SK-N-SH treated with all-trans-retinoic acid at 6 μM for 48 hours (cell line): ENCODE results near the gene KLHL26.

Experiments
- ATAC-seq: fragments of 200-7000 bp; cut with Tn5 transposase; 3 replicates; pipeline ENCODE4 v1.9.1; 2020; ENCODE audit warnings: mild to moderate bottlenecking, moderate library complexity
- ARNTL ChIP-seq: fragments of 450-650 bp; formaldehyde crosslinking; IDR thresholded peaks from 2 replicates; pipeline ENCODE4 v1.5.0; 2020; ENCODE audit warnings: low read depth, mild to moderate bottlenecking, moderate library complexity, borderline replicate concordance
- BACH2 ChIP-seq: fragments of 250-450 bp; sonication (Bioruptor Pico); IDR thresholded peaks from 2 replicates; pipeline ENCODE4 v1.9.0; 2021; ENCODE audit warnings: mild to moderate bottlenecking, borderline replicate concordance
- CREB5 ChIP-seq: fragments of 250-450 bp; sonication (Bioruptor Pico); IDR thresholded peaks from 2 replicates; pipeline ENCODE4 v1.5.1; 2020; ENCODE audit warnings: low read depth, mild to moderate bottlenecking, moderate library complexity
- CSDC2 ChIP-seq: fragments of 250-450 bp; sonication (Bioruptor Pico); IDR thresholded peaks from 2 replicates; pipeline ENCODE4 v1.5.0; 2020; ENCODE audit warnings: mild to moderate bottlenecking, moderate library complexity
- CSRNP3 ChIP-seq: fragments of 250-450 bp; sonication (Bioruptor Pico); IDR thresholded peaks from 2 replicates; pipeline ENCODE4 v1.5.1; 2021; ENCODE audit warnings: mild to moderate bottlenecking, moderate library complexity
- ESRRG ChIP-seq: fragments of 250-450 bp; sonication (Bioruptor Pico); IDR thresholded peaks from 2 replicates; pipeline ENCODE4 v1.6.1; 2021; ENCODE audit warnings: mild to moderate bottlenecking
- GLIS3 ChIP-seq: fragments of 250-450 bp; sonication (Bioruptor Pico); IDR thresholded peaks from 2 replicates; pipeline ENCODE4 v1.5.0; 2020; ENCODE audit warnings: mild to moderate bottlenecking, moderate library complexity
- ISL1 ChIP-seq: fragments of 250-450 bp; sonication (Bioruptor Pico); IDR thresholded peaks from 2 replicates; pipeline ENCODE4 v2.1.2; 2022; ENCODE audit warnings: mild to moderate bottlenecking, moderate library complexity
- PATZ1 ChIP-seq: fragments of 250-450 bp; sonication (Bioruptor Pico); IDR thresholded peaks from 2 replicates; pipeline ENCODE4 v1.8.0; 2020; ENCODE audit warnings: mild to moderate bottlenecking, moderate library complexity, borderline replicate concordance
- POU6F1 ChIP-seq: fragments of 250-450 bp; sonication (Bioruptor Pico); IDR thresholded peaks from 2 replicates; pipeline ENCODE4 v1.8.0; 2021; ENCODE audit warnings: low read depth, mild to moderate bottlenecking, moderate library complexity, borderline replicate concordance
- RARB ChIP-seq: fragments of 250-450 bp; sonication (Bioruptor Pico); IDR thresholded peaks from 2 replicates; pipeline ENCODE4 v1.8.0; 2021; ENCODE audit warnings: mild to moderate bottlenecking, moderate library complexity
- SNAI2 ChIP-seq: fragments of 250-450 bp; sonication (Bioruptor Pico); IDR thresholded peaks from 2 replicates; pipeline ENCODE4 v1.5.0; 2020; ENCODE audit warnings: mild to moderate bottlenecking, moderate library complexity
- TOX ChIP-seq: fragments of 250-450 bp; sonication (Bioruptor Pico); IDR thresholded peaks from 2 replicates; pipeline ENCODE4 v1.8.0; 2021; ENCODE audit warnings: mild to moderate bottlenecking, moderate library complexity, borderline replicate concordance
- TSHZ2 ChIP-seq: fragments of 250-450 bp; sonication (Bioruptor Pico); IDR thresholded peaks from 2 replicates; pipeline ENCODE4 v1.5.0; 2020; ENCODE audit warnings: mild to moderate bottlenecking, moderate library complexity
- ZC3H10 ChIP-seq: fragments of 250-450 bp; sonication (Bioruptor Pico); IDR thresholded peaks from 2 replicates; pipeline ENCODE4 v1.5.1; 2021; ENCODE audit warnings: mild to moderate bottlenecking, moderate library complexity
- ZFP3 ChIP-seq: fragments of 250-450 bp; sonication (Bioruptor Pico); IDR thresholded peaks from 2 replicates; pipeline ENCODE4 v1.5.0; 2020; ENCODE audit warnings: mild to moderate bottlenecking, moderate library complexity
- ZFP30 ChIP-seq: fragments of 450-650 bp; formaldehyde crosslinking; IDR thresholded peaks from 2 replicates; pipeline ENCODE4 v1.5.0; 2022; ENCODE audit warnings: mild to moderate bottlenecking, moderate library complexity
- ZNF565 ChIP-seq: fragments of 450-650 bp; formaldehyde crosslinking; conservative IDR thresholded peaks from 2 replicates; pipeline ENCODE4 v1.5.0; 2020; ENCODE audit warnings: low read depth, mild to moderate bottlenecking, moderate library complexity
- ZNF70 ChIP-seq: fragments of 450-650 bp; formaldehyde crosslinking; IDR thresholded peaks from 2 replicates; pipeline ENCODE4 v1.5.0; 2020; ENCODE audit warnings: mild to moderate bottlenecking, moderate library complexity
- ZNF8 ChIP-seq: fragments of 450-650 bp; formaldehyde crosslinking; IDR thresholded peaks from 2 replicates; pipeline ENCODE4 v1.5.0; 2020; ENCODE audit warnings: mild to moderate bottlenecking, moderate library complexity

The KLHL26 gene

GRCh38 chr19:18634612-18635297 lies 2.1 kb upstream of the KLHL26 start (continued):
- no peak for TF ChIP-seq CREB5
- no peak for TF ChIP-seq BACH2

DNA sequence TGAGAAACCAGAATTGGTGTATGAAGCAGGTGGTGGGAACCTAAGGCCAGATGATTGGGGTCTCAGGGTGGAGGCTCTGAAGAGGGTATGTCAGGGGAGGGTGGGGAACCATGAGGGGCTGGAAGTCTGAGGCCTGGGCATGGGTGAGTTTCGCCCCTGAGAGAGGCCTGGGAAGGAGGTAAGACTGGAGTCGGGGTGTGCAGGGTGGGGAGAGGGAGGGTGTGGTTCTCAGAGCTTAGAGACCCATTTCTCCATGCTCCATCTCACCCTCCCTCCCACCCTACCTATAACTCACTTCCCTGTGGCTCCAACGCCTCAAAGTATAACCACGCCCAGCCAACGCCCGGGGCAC lies 1.0 kb upstream of the KLHL26 start:
- TF ChIP-seq RARB (CRISPR knock-in tag) (no peak), ZC3H10 (CRISPR knock-in tag) (no peak), GLIS3 (no peak), ZNF8 (CRISPR knock-in tag) (no peak), BACH2 (no peak)
- no peak for ATAC-seq

- ATAC-seq: peak; percentile 97
- TF ChIP-seq ZFP30 (no peak), PATZ1 (CRISPR knock-in tag) (no peak), GLIS3 (no peak), ESRRG (CRISPR knock-in tag) (no peak), ZNF70 (CRISPR knock-in tag) (no peak), SNAI2 (CRISPR knock-in tag) (no peak), CSDC2 (CRISPR knock-in tag) (no peak), ISL1 (CRISPR knock-in tag) (no peak), RARB (CRISPR knock-in tag) (no peak), ARNTL (CRISPR knock-in tag) (no peak), POU6F1 (CRISPR knock-in tag) (no peak), BACH2 (no peak), TOX (CRISPR knock-in tag) (no peak), ZNF8 (CRISPR knock-in tag) (no peak), TSHZ2 (CRISPR knock-in tag) (no peak), CREB5 (no peak), ZNF565 (CRISPR knock-in tag) (no peak), CSRNP3 (CRISPR knock-in tag) (no peak), ZFP3 (no peak)
Observed at GRCh38 chr19:18636183-18636968, 452 bp upstream of the KLHL26 start.
